ENCODE data around the gene PAM.

DNA sequence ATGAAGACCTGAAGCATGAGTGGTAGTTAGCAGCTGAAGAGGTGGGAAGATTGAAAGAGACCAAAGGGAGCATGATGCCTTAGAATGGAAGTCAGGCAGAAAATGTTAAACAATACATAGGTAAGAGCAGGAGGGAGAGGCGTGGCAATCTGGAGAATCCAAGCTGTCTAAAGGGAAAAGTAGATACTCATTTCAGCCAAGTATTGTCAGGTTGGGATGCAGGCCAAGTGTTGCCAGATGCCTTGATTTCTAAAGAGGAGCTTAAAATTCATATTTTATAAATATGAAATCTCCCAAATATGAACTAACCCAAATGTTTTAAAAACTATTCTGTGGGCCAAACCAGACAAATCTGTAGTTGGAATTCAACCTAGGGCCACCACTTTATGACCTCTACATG lies 4.2 kb downstream of the PAM start:
- TF ChIP-seq, protein P1, sequence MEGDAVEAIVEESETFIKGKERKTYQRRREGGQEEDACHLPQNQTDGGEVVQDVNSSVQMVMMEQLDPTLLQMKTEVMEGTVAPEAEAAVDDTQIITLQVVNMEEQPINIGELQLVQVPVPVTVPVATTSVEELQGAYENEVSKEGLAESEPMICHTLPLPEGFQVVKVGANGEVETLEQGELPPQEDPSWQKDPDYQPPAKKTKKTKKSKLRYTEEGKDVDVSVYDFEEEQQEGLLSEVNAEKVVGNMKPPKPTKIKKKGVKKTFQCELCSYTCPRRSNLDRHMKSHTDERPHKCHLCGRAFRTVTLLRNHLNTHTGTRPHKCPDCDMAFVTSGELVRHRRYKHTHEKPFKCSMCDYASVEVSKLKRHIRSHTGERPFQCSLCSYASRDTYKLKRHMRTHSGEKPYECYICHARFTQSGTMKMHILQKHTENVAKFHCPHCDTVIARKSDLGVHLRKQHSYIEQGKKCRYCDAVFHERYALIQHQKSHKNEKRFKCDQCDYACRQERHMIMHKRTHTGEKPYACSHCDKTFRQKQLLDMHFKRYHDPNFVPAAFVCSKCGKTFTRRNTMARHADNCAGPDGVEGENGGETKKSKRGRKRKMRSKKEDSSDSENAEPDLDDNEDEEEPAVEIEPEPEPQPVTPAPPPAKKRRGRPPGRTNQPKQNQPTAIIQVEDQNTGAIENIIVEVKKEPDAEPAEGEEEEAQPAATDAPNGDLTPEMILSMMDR (IDR thresholded peaks at IDR 0.05; ENCODE audit: poor library complexity, severe bottlenecking) = no peak
- TF ChIP-seq RAD21 (conservative IDR thresholded peaks at IDR 0.05) (no peak), EP300 (conservative IDR thresholded peaks at IDR 0.05; ENCODE audit: poor library complexity, severe bottlenecking) (no peak), TAF1 (IDR thresholded peaks at IDR 0.05; ENCODE audit: low read depth) (no peak)

Data from neural cell (in vitro differentiated cells).